Memory B cell (primary cell): Measurements from ENCODE around the gene ASB17.

Experiments used
- ATAC-seq: fragments of 150-1000 bp; cut with Tn5 transposase; 2 replicates; pipeline ENCODE4 v1.10.0; 2021; ENCODE audit warnings: low read depth, mild to moderate bottlenecking, moderate library complexity
- DNase-seq, 2 donors: peaks; one replicate each; pipeline ENCODE4 v3.0.0; 2022; ENCODE audit warnings: low spot score in 2 of 2
- H3K27ac Mint-ChIP-seq: one replicate; pipeline ENCODE4 v1.8.0; 2022; ENCODE audit warnings: mild to moderate bottlenecking, moderate library complexity, mixed read lengths
- H3K27me3 Mint-ChIP-seq: one replicate; pipeline ENCODE4 v1.8.0; 2022; ENCODE audit warnings: mixed read lengths
- H3K36me3 Mint-ChIP-seq: one replicate; pipeline ENCODE4 v1.8.0; 2022; ENCODE audit warnings: mild to moderate bottlenecking, mixed read lengths
- H3K4me1 Mint-ChIP-seq: one replicate; pipeline ENCODE4 v1.8.0; 2022; ENCODE audit warnings: mixed read lengths
- H3K4me3 Mint-ChIP-seq: one replicate; pipeline ENCODE4 v1.8.0; 2022; ENCODE audit warnings: mild to moderate bottlenecking, moderate library complexity, mixed read lengths
- H3K9me3 Mint-ChIP-seq: one replicate; pipeline ENCODE4 v1.8.0; 2022; ENCODE audit warnings: mixed read lengths

The ASB17 gene

GRCh38 chr1:75916834-75917233, 15.4 kb downstream of the ASB17 start:
- Mint-ChIP-seq H3K4me1 (no peaks in the 10 kb centered on the region), H3K4me3 (no peak overlapping the region), H3K27me3 (peaks cover 6% of the 10 kb centered on the region), H3K9me3 (no peaks in the 10 kb centered on the region), H3K36me3 (no peaks in the 10 kb centered on the region), H3K27ac (no peak overlapping the region)
- ATAC-seq (no peak), DNase-seq (no peak)

- ATAC-seq (no peak), DNase-seq (no peak)
- peaks cover 3% of the 10 kb centered on the region for H3K27me3 Mint-ChIP-seq
- no peak overlapping the region for H3K27ac Mint-ChIP-seq
- H3K4me1 Mint-ChIP-seq, result no peaks in the 10 kb centered on the region
- H3K4me3 Mint-ChIP-seq, result no peak overlapping the region
- peaks cover 3% of the 10 kb centered on the region for H3K36me3 Mint-ChIP-seq
- H3K9me3 Mint-ChIP-seq, result peaks cover 5% of the 10 kb centered on the region
Measured at GRCh38 chr1:75908717-75909152, 23.5 kb downstream of the ASB17 start.

GRCh38 chr1:75901371-75901770, 30.8 kb downstream of the ASB17 start:
- Mint-ChIP-seq H3K27me3 (peaks cover 3% of the 10 kb centered on the region), H3K9me3 (no peaks in the 10 kb centered on the region), H3K36me3 (no peaks in the 10 kb centered on the region), H3K4me3 (no peak overlapping the region), H3K27ac (no peak overlapping the region), H3K4me1 (no peaks in the 10 kb centered on the region)
- ATAC-seq, result no peak
- no peak for DNase-seq

- no peaks in the 10 kb centered on the region for H3K4me1 Mint-ChIP-seq
- no peaks in the 10 kb centered on the region for H3K27me3 Mint-ChIP-seq
- no peak overlapping the region for H3K27ac Mint-ChIP-seq
- no peak overlapping the region for H3K4me3 Mint-ChIP-seq
- H3K9me3 Mint-ChIP-seq, result no peaks in the 10 kb centered on the region
- no peak for DNase-seq
- ATAC-seq, result no peak
- H3K36me3 Mint-ChIP-seq, result no peaks in the 10 kb centered on the region
Measured at GRCh38 chr1:75884437-75884836, 47.8 kb downstream of the ASB17 start.

- H3K36me3 Mint-ChIP-seq, result no peaks in the 10 kb centered on the region
- H3K4me3 Mint-ChIP-seq, result no peak overlapping the region
- ATAC-seq, result no peak
- no peak overlapping the region for H3K27ac Mint-ChIP-seq
- DNase-seq, result no peak
- H3K9me3 Mint-ChIP-seq, result no peaks in the 10 kb centered on the region
- H3K4me1 Mint-ChIP-seq, result no peaks in the 10 kb centered on the region
- H3K27me3 Mint-ChIP-seq, result no peaks in the 10 kb centered on the region
Measured at GRCh38 chr1:75879985-75880384, 52.2 kb downstream of the ASB17 start.

GRCh38 chr1:75870951-75871350, 61.3 kb downstream of the ASB17 start:
- no peak overlapping the region for H3K27ac Mint-ChIP-seq
- peaks cover 7% of the 10 kb centered on the region for H3K27me3 Mint-ChIP-seq
- no peaks in the 10 kb centered on the region for H3K4me1 Mint-ChIP-seq
- H3K9me3 Mint-ChIP-seq, result no peaks in the 10 kb centered on the region
- no peak overlapping the region for H3K4me3 Mint-ChIP-seq
- no peak for DNase-seq
- ATAC-seq, result no peak
- peaks cover 5% of the 10 kb centered on the region for H3K36me3 Mint-ChIP-seq
